ENCODE measurements around the gene RRP7A.

Gene RRP7A

GRCh38 chr22:42500161-42500835 lies 19.3 kb downstream of the RRP7A start:
- no peak for TF ChIP-seq TAF1 (IDR thresholded peaks at IDR 0.05; ENCODE audit: borderline replicate concordance, insufficient read depth, low read length)
- no peak for TF ChIP-seq SIN3A (IDR thresholded peaks at IDR 0.05; ENCODE audit: borderline replicate concordance, insufficient read depth, low read length)
- no peak for TF ChIP-seq FOXP2 (optimal IDR thresholded peaks at IDR 0.05; ENCODE audit: borderline replicate concordance, extremely low read depth, extremely low read length, insufficient read depth)
- no peak for TF ChIP-seq REST (IDR thresholded peaks at IDR 0.05; ENCODE audit: insufficient read depth in 1 of 2, low read depth in 2 of 2, low read length in 2 of 2)
- no peak for TF ChIP-seq POLR2AphosphoS5 (IDR thresholded peaks at IDR 0.05; ENCODE audit: low read depth, low read length)

GRCh38 chr22:42493393-42493792 lies 26.2 kb downstream of the RRP7A start:
- no peak for TF ChIP-seq POLR2AphosphoS5 (IDR thresholded peaks at IDR 0.05; ENCODE audit: low read depth, low read length)
- TF ChIP-seq TAF1 (IDR thresholded peaks at IDR 0.05; ENCODE audit: borderline replicate concordance, insufficient read depth, low read length): no peak
- TF ChIP-seq SIN3A (IDR thresholded peaks at IDR 0.05; ENCODE audit: borderline replicate concordance, insufficient read depth, low read length): no peak
- no peak for TF ChIP-seq FOXP2 (optimal IDR thresholded peaks at IDR 0.05; ENCODE audit: borderline replicate concordance, extremely low read depth, extremely low read length, insufficient read depth)
- no peak for TF ChIP-seq REST (IDR thresholded peaks at IDR 0.05; ENCODE audit: insufficient read depth in 1 of 2, low read depth in 2 of 2, low read length in 2 of 2)

GRCh38 chr22:42492323-42492690 lies 27.3 kb downstream of the RRP7A start:
- TF ChIP-seq FOXP2 (optimal IDR thresholded peaks at IDR 0.05; ENCODE audit: borderline replicate concordance, extremely low read depth, extremely low read length, insufficient read depth) (no peak), TAF1 (IDR thresholded peaks at IDR 0.05; ENCODE audit: borderline replicate concordance, insufficient read depth, low read length) (no peak), SIN3A (IDR thresholded peaks at IDR 0.05; ENCODE audit: borderline replicate concordance, insufficient read depth, low read length) (no peak), POLR2AphosphoS5 (IDR thresholded peaks at IDR 0.05; ENCODE audit: low read depth, low read length) (no peak), REST (IDR thresholded peaks at IDR 0.05; ENCODE audit: insufficient read depth in 1 of 2, low read depth in 2 of 2, low read length in 2 of 2) (no peak)

- TF ChIP-seq FOXP2 (optimal IDR thresholded peaks at IDR 0.05; ENCODE audit: borderline replicate concordance, extremely low read depth, extremely low read length, insufficient read depth): no peak
- TF ChIP-seq TAF1 (IDR thresholded peaks at IDR 0.05; ENCODE audit: borderline replicate concordance, insufficient read depth, low read length): no peak
- no peak for TF ChIP-seq SIN3A (IDR thresholded peaks at IDR 0.05; ENCODE audit: borderline replicate concordance, insufficient read depth, low read length)
- TF ChIP-seq REST (IDR thresholded peaks at IDR 0.05; ENCODE audit: insufficient read depth in 1 of 2, low read depth in 2 of 2, low read length in 2 of 2): no peak
- TF ChIP-seq POLR2AphosphoS5 (IDR thresholded peaks at IDR 0.05; ENCODE audit: low read depth, low read length): no peak
These were observed 29.3 kb downstream of the RRP7A start for GRCh38 chr22:42490243-42490832.

Measured in PFSK-1 (cell line).